Type B pancreatic cell (in vitro differentiated cells): ENCODE data around the gene PHC3. TPM values are rescaled to one million over a fixed set of nuclear protein-coding genes. Genes with fewer than 3 reads are reported as not detected.
A peak's percentile ranks its signal among the peaks of the same experiment; 100 is the strongest.
"Not testable (repeated sequence)": the region's sequence is repeated elsewhere in the genome, so short reads cannot be mapped to it uniquely, and the experiment has no call there.

Source experiments
- DNase-seq: peaks from one replicate; pipeline ENCODE4 v3.0.0; 2021; ENCODE audit warnings: mixed read lengths; ENCODE audit not compliant: unreplicated experiment; ENCODE audit errors: extremely low spot score
- H3K27ac Mint-ChIP-seq: 2 replicates; pipeline ENCODE4 v1.8.0; 2021; ENCODE audit warnings: mild to moderate bottlenecking, mixed read lengths
- H3K27me3 Mint-ChIP-seq: 2 replicates; pipeline ENCODE4 v1.8.0; 2021; ENCODE audit warnings: mixed read lengths
- H3K36me3 Mint-ChIP-seq: 2 replicates; pipeline ENCODE4 v1.8.0; 2021; ENCODE audit warnings: mixed read lengths
- H3K4me1 Mint-ChIP-seq: one replicate; pipeline ENCODE4 v1.8.0; 2021; ENCODE audit warnings: mixed read lengths; ENCODE audit not compliant: unreplicated experiment
- H3K4me3 Mint-ChIP-seq: 2 replicates; pipeline ENCODE4 v1.8.0; 2021; ENCODE audit warnings: mild to moderate bottlenecking, mixed read lengths
- H3K9me3 Mint-ChIP-seq: 2 replicates; pipeline ENCODE4 v1.8.0; 2021; ENCODE audit warnings: mixed read lengths
- total RNA-seq: library from RNA; stranded (reverse); gene quantifications from 2 replicates; pipeline ENCODE4 v1.2.1, GENCODE V29; 2021; ENCODE audit warnings: low replicate concordance
- TF ChIP-seq, protein P1 (sequence below): fragments of 200-600 bp; sonication (generic); conservative IDR thresholded peaks from 2 replicates; pipeline ENCODE4 v1.5.0; 2021; ENCODE audit warnings: antibody characterized with exemption, mild to moderate bottlenecking

The PHC3 gene
- total RNA-seq, 1 donor from 2014 or later = 49.3 TPM

DNA sequence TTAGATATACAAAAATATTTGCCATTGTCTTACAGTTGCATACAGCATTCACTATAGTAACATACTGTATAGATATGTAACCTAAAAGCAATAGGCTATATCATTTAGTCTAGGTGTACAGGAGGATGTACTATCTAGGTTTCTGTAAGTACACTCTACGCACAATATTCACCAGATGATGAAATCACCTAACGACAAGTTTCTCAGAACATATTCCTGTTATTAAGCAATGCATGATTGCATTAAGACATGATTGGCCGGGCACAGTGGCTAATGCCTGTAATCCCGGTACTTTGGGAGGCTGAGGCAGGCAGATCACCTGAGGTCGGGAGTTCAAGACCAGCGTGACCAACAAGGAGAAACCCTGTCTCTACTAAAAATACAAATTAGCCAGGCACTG, 26.2 kb upstream of the PHC3 start:
- Mint-ChIP-seq H3K4me3 (no peak overlapping the region), H3K27ac (no peak overlapping the region), H3K4me1 (peaks cover 16% of the 10 kb centered on the region), H3K27me3 (no peaks in the 10 kb centered on the region), H3K9me3 (no peaks in the 10 kb centered on the region), H3K36me3 (peaks cover 4% of the 10 kb centered on the region)
- no peak for DNase-seq
- TF ChIP-seq, protein P1, sequence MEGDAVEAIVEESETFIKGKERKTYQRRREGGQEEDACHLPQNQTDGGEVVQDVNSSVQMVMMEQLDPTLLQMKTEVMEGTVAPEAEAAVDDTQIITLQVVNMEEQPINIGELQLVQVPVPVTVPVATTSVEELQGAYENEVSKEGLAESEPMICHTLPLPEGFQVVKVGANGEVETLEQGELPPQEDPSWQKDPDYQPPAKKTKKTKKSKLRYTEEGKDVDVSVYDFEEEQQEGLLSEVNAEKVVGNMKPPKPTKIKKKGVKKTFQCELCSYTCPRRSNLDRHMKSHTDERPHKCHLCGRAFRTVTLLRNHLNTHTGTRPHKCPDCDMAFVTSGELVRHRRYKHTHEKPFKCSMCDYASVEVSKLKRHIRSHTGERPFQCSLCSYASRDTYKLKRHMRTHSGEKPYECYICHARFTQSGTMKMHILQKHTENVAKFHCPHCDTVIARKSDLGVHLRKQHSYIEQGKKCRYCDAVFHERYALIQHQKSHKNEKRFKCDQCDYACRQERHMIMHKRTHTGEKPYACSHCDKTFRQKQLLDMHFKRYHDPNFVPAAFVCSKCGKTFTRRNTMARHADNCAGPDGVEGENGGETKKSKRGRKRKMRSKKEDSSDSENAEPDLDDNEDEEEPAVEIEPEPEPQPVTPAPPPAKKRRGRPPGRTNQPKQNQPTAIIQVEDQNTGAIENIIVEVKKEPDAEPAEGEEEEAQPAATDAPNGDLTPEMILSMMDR = no peak

DNA sequence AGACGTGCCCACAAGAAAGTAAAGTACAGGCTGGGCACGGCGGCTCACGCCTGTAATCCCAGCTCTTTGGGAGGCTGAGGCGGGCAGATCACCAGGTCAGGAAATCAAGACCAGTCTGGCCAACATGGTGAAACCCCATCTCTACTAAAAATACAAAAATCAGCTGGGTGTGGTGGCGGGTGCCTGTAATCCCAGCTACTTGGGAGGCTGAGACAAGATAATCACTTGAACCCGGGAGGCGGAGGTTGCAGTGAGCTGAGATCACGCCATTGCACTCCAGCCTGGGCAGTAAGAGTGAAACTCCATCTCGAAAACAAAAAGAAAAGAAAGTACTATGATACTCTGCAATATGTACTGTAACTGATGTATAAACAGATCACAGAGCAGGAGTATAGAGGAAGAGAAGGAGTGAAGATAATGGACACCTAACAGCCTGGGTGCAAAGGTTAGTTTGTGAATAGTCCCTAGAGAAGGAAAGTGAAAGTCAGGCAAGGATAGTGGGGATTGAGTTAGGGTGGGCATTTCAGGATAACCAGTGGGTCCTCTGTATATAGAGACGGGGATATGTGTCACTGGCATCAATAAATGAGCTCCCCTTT, 24.7 kb upstream of the PHC3 start:
- Mint-ChIP-seq H3K4me1 (peaks cover 16% of the 10 kb centered on the region), H3K27ac (peak overlapping the region; percentile 5)
- H3K4me3 Mint-ChIP-seq, H3K27me3 Mint-ChIP-seq, H3K9me3 Mint-ChIP-seq, H3K36me3 Mint-ChIP-seq, DNase-seq: not testable (repeated sequence)

DNA sequence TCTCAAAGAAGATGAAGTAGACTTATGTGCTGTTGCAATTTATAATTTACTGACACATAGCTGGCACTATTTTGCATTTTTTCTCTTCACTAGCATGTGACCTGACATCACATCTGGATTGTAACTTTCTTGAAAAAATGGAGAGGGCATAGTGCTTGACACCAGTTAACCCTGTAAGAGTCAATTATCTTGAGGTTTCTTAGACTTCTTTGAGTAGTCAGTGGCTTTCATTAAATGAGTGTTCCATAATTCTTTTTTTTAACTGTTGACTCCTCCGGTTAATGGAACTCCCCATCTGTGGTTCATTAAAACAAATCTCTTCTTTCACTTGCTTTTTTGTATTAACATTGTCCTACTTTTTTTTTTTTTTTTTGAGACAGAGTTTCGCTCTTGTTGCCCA, 23.8 kb upstream of the PHC3 start:
- DNase-seq = no peak
- Mint-ChIP-seq H3K36me3 (no peaks in the 10 kb centered on the region), H3K27me3 (no peaks in the 10 kb centered on the region), H3K27ac (no peak overlapping the region), H3K4me3 (no peak overlapping the region), H3K9me3 (no peaks in the 10 kb centered on the region), H3K4me1 (peaks cover 21% of the 10 kb centered on the region)
- TF ChIP-seq, protein P1 = no peak

DNA sequence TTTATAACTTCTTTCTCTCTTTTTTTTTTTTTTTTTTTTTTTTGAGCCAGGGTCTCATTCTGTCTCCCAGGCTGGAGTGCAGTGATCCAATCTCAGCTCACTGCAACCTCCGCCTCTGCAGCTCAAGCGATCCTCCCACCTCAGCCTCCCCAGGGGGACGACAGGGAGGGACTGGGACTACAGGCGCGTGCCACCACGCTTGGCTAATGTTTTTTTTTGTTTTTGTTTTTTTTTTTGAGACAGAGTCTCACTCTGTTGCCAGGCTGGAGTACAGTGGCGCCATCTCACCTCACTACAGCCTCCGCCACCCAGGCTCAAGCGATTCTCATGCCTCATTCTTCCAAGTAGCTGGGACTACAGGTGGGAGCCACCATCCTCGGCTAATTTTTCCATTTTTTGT, 23.0 kb upstream of the PHC3 start:
- Mint-ChIP-seq H3K27ac (no peak overlapping the region), H3K4me1 (peaks cover 21% of the 10 kb centered on the region), H3K36me3 (no peaks in the 10 kb centered on the region), H3K4me3 (no peak overlapping the region), H3K27me3 (no peaks in the 10 kb centered on the region), H3K9me3 (no peaks in the 10 kb centered on the region)
- DNase-seq = no peak
- TF ChIP-seq, protein P1 = no peak

DNA sequence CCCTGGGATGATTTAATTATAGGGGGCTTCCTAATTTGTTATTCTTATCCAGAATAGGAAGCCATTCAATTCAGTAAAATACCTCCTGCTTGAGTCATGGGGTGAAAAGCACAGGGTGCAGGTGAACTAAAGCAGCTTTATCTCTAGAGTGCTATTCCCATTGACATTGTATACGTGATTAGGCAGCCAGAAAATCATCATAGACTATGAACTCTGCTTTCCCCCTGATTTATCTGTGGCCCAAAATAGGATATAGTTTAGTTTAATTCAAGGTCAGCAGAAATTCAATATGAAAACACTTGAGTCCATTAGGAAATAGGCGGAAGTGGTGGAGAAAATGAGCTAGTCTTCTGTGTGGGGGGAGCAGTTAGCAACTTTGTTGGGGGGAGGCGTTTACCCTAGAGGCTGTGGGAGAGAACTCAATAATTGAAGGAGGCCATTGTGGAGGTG, 22.5 kb upstream of the PHC3 start:
- peak overlapping the region; percentile 48 for H3K4me3 Mint-ChIP-seq
- H3K27ac Mint-ChIP-seq = peak overlapping the region; percentile 5
- peaks cover 21% of the 10 kb centered on the region for H3K4me1 Mint-ChIP-seq
- no peaks in the 10 kb centered on the region for H3K36me3 Mint-ChIP-seq
- H3K9me3 Mint-ChIP-seq = no peaks in the 10 kb centered on the region
- TF ChIP-seq, protein P1 = no peak
- no peak for DNase-seq
- H3K27me3 Mint-ChIP-seq = no peaks in the 10 kb centered on the region

DNA sequence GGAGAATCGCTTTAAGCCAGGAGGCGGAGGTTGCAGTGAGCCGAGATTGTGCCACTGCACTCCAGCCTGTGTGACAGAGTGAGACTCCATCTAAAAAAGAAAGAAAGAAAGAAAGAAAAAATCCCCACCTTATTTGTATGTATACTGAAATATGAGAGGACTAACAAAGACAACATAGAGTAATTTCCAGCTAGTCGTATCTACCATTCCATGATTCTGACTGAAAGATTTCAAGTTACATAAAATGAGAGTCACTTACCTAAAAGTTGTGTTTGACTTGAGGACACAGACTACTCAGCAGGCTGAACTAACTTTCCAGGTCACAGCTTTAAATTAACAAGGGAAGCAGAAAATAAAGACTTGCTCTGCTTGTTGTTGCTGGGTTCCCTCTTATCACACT, 21.9 kb upstream of the PHC3 start:
- Mint-ChIP-seq H3K4me3 (no peak overlapping the region), H3K27ac (no peak overlapping the region)

More for the DNA sequence above, 21.9 kb upstream of the PHC3 start:
- no peaks in the 10 kb centered on the region for H3K36me3 Mint-ChIP-seq
- DNase-seq = no peak
- peaks cover 21% of the 10 kb centered on the region for H3K4me1 Mint-ChIP-seq
- TF ChIP-seq, protein P1 = no peak
- no peaks in the 10 kb centered on the region for H3K9me3 Mint-ChIP-seq
- no peaks in the 10 kb centered on the region for H3K27me3 Mint-ChIP-seq
